HG02798 (cell line): ENCODE data around the gene DOCK1.
"Not testable (repeated sequence)": the region's sequence is repeated elsewhere in the genome, so short reads cannot be mapped to it uniquely, and the experiment has no call there.

Experiments used
- ATAC-seq: cut with Tn5 transposase; IDR thresholded peaks from one replicate; pipeline ENCODE4 v1.9.1; 2021; ENCODE audit warnings: mild to moderate bottlenecking; ENCODE audit not compliant: unreplicated experiment, poor library complexity

DOCK1 gene

DNA sequence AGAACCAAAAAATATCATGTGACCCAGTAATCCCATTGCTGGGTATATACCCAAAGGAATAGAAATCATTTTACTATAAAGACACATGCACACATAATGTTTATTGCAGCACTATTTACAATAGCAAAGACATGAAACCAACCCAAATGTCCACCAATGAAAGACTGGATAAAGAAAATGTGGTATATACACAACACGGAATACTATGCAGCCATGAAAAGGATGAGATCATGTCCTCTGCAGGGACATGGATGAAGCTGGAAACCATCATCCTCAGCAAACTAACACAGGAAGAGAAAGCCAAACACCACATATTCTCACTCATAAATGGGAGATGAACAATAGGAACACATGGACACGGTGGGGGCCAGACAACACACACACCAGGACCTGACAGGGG is 5.7 kb upstream of the DOCK1 start:
- ATAC-seq = not testable (repeated sequence)

DNA sequence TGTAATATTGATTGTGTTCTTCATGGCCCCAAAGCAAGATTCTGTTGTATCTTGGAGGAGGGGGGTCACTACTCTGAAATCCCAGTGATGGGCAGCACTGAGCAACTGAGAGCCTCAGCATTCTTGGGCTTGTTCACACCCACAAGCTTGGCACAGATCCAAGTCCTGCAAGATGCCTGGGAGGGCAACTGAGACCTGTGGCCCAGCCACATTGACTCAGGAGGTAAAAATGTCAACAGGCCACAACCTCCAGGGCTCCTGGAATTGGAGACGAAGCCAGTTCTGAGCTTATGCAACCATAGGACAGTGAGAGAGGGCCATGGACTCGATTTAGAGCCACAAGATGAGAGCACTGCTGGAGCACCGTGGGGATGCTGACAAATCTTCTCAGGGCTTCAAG is 3.1 kb upstream of the DOCK1 start:
- no peak for ATAC-seq

DNA sequence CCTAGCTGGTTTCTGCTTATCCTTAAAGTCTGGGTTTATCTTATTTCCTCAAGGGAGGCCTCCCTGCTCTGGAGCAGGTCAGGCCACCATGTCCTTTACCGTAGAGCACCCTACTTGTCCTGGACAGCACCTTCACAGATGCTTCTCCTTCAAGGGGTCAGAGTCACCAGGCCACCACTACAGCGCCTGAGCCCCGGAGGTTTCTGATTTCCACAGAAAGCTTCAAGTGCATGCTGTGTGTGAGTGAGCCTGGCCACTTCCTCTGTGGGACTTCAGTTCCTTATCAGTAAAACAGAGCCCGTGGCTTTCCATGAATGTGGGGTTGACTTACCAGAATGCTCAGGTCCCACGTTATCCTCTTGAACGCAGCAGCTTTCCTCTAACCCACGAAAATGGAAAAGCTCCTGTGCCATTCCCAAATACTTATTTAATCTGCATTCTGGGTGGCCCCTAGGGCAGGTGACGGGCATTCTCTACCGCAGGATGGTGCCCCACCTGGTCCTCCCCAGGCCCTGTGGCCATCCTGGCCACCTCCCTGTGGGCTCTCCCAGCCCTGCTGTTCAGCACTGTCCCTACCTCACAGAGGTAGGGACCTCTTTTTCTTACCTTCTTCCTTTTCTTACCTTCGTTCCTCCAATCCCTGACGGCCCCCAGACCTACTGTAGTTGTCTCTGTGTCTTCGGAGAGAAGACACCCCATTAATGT is 1.4 kb upstream of the DOCK1 start:
- no peak for ATAC-seq

GRCh38 chr10:126904516-126904817 is 761 bp upstream of the DOCK1 start:
- ATAC-seq = no peak

DNA sequence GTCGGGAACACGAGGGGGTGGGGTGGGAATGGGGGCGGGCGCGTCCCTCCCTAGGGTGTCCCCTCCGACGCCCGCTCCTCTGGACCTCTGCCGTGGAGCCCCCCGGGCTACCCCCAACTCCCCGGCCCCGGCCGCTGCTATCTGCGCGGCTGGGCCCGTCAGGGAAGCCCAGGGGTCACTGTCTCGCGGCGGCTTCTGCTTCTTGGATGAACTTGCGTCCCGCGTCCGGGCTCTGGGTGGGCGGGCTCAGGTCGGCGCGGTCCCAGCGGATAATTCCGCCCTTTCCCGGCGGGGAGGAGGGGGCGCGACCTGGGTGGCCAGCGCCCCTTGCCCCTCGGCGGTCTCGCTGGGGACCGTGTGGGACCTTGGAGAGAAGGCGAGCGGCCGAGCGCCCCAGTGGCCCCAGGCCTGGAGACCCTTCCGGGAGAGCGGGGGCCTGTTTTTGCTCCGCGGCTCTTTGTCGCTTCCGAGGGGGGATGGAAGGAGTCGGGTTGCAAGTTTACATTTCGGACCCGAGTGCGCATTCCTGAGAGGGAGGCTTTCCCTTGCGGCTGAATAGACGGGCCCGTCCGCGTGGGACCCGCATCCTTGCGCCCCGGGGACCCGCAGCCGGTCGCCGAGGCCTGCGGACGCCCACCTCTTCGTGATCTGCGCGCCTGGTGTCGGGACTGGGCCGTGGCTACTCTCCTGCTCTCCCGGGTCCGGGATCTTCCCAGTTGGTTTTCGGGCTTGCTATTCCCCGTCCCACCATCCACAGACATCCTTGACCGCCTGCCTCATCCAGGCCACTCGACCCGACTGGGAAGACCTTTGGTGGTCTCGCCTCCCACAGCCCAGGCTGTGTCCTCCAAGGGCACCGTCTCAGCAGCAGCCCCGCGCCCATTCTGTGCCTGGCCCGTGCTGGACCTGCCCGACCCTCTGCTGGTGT is 812 bp downstream of the DOCK1 start:
- ATAC-seq = no peak

DNA sequence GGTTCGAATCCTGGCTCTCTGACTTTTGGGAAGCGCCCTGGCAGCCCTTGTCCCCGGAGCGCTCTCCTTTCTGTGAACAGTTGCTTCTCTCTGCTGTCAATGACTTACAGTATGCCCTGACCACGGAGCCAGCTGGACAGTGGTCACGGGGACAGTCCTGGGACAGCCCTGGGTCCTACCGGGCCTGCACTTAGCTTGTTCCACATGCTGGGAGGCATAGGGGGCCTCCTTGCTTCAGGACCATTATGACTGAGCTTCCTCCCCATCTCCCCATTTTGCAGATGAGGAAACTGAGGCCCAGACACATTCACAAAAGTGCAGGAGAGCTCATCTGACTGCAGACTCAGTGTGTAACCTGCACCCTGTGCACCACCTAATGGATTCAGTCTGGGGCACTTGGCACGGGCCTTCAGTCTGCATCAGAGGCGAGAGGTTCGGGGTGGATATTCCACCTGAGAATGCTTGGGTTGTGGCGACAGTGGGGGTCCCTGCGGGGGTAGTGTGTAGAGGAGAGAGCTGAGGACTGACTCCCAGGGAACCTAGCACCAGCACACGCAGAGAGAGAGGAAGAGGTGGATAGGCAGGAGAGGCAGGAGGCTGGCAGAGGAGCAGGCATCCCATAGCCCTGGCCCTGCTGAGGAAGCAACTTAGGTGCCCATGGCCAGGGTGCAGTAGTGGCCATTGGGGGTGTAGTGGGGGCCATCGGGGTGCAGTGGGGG is 1.6 kb downstream of the DOCK1 start:
- ATAC-seq = no peak

- no peak for ATAC-seq
Measured at GRCh38 chr10:126907423-126907970, 2.3 kb downstream of the DOCK1 start.

DNA sequence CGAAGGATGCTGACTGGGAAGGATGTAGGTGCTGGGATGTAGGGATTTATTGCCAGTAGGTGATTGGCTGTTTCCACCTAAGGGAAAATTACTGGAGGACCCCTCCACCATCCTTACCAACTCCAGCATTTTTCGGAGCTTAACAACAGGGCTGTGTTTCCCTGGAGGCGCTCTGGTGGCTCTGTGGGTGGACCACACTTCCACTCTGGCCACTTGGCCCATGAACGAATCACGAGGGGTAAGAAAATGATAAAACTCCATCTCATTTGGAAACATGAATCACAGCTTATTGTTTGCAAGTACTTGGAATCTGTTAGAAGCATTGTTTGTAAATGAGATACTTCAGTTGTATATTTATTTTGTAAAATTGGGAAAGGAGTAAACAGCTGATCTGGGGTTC is 3.0 kb downstream of the DOCK1 start:
- no peak for ATAC-seq

- ATAC-seq = no peak
Measured at GRCh38 chr10:126908729-126909128, 3.5 kb downstream of the DOCK1 start.

DNA sequence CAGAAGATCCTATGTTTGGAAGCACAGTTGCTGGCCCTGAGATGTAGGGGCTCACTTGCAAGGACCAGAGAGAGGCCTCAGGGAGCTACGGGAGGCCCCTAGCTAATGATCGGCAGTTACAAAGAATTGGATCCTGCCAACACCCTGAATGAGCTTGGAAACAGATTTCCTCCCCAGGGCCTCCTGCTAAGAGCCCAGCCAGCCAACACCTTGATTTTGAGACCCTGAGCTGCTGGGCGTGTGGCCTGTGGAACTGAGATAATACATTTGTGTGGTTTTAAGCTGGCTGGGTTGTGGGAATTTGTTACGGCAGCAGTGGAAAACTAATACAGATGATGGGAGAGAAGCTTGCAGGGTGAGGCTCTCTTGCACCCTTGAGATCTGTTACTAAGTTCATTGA is 3.9 kb downstream of the DOCK1 start:
- ATAC-seq = no peak

- ATAC-seq = no peak
Measured at GRCh38 chr10:126910196-126910595, 5.0 kb downstream of the DOCK1 start.

GRCh38 chr10:126910798-126911197 is 5.6 kb downstream of the DOCK1 start:
- no peak for ATAC-seq

GRCh38 chr10:126911301-126911700 is 6.1 kb downstream of the DOCK1 start:
- ATAC-seq = no peak

DNA sequence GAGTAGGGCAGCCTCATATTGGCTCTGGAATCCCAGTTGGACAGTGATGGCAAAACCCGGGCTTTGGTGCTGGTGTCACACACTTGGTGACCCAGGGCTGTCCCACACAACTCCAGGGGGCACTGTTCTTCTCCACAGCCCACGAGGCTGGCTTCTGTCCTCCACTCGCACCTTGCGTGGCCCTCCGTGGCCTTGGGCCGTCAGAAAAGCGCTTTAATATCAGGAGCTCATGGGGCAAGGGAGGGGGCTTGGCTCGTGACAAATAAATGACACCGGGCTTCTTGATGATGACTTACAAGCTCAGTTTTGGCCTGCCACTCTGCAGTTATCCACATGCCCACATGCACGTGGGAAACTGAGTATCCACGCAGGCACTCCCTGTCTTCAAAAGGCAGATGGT is 8.1 kb downstream of the DOCK1 start:
- no peak for ATAC-seq

GRCh38 chr10:126914561-126914960 is 9.3 kb downstream of the DOCK1 start:
- no peak for ATAC-seq

DNA sequence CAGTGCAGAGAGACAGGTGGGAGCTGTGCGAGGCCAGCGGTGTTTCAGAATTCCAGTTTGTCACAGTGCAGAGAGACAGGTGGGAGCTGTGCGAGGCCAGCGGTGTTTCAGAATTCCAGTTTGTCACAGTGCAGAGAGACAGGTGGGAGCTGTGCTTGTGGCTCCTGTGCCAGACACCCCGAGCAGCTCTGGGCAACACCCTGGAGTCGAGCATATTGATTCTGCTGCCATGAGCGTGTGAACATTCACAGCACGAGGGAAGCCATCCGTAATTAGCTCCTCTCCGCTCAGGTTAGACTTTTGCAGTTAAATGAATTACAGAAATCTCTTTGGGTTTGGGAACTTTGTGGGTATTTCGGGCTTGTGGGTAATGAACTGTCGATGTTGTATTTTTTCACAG is 11.7 kb downstream of the DOCK1 start:
- ATAC-seq = not testable (repeated sequence)

DNA sequence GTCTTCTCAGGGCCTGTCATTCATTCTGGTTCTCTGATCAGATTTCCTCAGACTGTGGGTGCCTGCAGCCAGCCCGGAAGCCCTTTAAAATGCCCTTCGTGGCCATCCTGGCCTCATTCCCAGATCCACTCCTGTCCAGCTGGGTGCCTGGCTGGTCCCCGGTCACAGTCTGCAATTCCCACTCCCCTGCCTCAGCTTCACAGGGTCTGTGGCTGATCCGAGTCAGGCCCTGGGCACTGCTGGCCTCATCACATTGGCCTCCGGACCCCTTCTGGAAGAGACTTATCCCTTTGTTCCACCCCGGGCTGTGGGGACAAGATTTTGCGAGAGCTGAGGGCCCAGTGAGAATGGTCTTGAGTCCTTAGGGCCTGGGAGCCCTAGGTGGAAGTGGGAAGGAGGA is 12.1 kb downstream of the DOCK1 start:
- no peak for ATAC-seq

GRCh38 chr10:126917975-126918908 is 13.0 kb downstream of the DOCK1 start:
- ATAC-seq = no peak

- no peak for ATAC-seq
Measured at GRCh38 chr10:126919426-126919825, 14.2 kb downstream of the DOCK1 start.

- no peak for ATAC-seq
Measured at GRCh38 chr10:126921162-126921561, 15.9 kb downstream of the DOCK1 start.
